B cell (primary cell): Measurements from ENCODE around the gene PABPC3. TPM values are rescaled to one million over a fixed set of nuclear protein-coding genes. Genes with fewer than 3 reads are reported as not detected.

ENCODE experiments used
- ATAC-seq: fragments of 200-7000 bp; cut with Tn5 transposase; one replicate; pipeline ENCODE4 v1.10.0; 2021; ENCODE audit warnings: low read depth, mild to moderate bottlenecking, moderate number of reproducible peaks, moderate library complexity
- CTCF ChIA-PET: fragments of 350-600 bp; sonication (Branson Sonifier 250); formaldehyde crosslinking; loops from one replicate; lab custom pipeline; 2021; ENCODE audit warnings: antibody characterized with exemption, inconsistent platforms; lab: Charles Lee
- POLR2A ChIA-PET: fragments of 350-600 bp; sonication (Branson Sonifier 250); formaldehyde crosslinking; loops from one replicate; lab custom pipeline; 2021; ENCODE audit warnings: antibody characterized with exemption; lab: Charles Lee
- DNase-seq: peaks from one replicate; pipeline ENCODE4 v3.0.0; 2013
- H2AFZ ChIP-seq: 2 replicates; pipeline ENCODE4 v1.6.1; 2012; ENCODE audit warnings: mild to moderate bottlenecking, low read depth, low read length; ENCODE audit not compliant: insufficient read depth, poor library complexity, severe bottlenecking
- H3K27ac ChIP-seq, 2 donors: 1 replicate in 1 of 2; 2 replicates in 1 of 2; pipeline ENCODE4 v1.5.1; 2012 to 2013; ENCODE audit warnings: low read length in 2 of 2, mild to moderate bottlenecking in 2 of 2, moderate library complexity in 1 of 2
- H3K27me3 ChIP-seq, 4 experiments: fragments of 200-600 bp in 1 of 4; sonication (generic) in 1 of 4; replicated peaks in 1 of 4; 1 replicate in 2 of 4; 2 replicates in 2 of 4; pipeline versions ENCODE4 v1.6.1 to v1.7.0; 2013 to 2016; ENCODE audit warnings: low read length in 3 of 4, mild to moderate bottlenecking in 2 of 4, mixed read lengths in 1 of 4, moderate library complexity in 1 of 4; ENCODE audit not compliant: insufficient read depth in 4 of 4, control insufficient read depth in 3 of 4; ENCODE audit errors: control extremely low read depth in 1 of 4
- H3K36me3 ChIP-seq, 2 experiments: replicated peaks in 1 of 2; 1 replicate in 1 of 2; 2 replicates in 1 of 2; pipeline versions ENCODE4 v1.6.1 to v1.7.1; 2013; ENCODE audit warnings: low read length in 1 of 2; ENCODE audit not compliant: insufficient read depth in 2 of 2, control insufficient read depth in 1 of 2; ENCODE audit errors: control extremely low read depth in 1 of 2, extremely low read depth in 1 of 2
- H3K4me1 ChIP-seq, 2 donors: fragments of 200-600 bp in 1 of 2; sonication (generic) in 1 of 2; 1 replicate in 1 of 2; 2 replicates in 1 of 2; pipeline versions ENCODE4 v1.5.1 to v1.6.1; 2013 to 2017; ENCODE audit warnings: low read length in 2 of 2; ENCODE audit not compliant: control insufficient read depth in 2 of 2, insufficient read depth in 2 of 2
- H3K4me2 ChIP-seq: replicated peaks from 2 replicates; pipeline ENCODE3; 2012; ENCODE audit warnings: mild to moderate bottlenecking, low read depth, low read length; ENCODE audit not compliant: poor library complexity, severe bottlenecking
- H3K4me3 ChIP-seq, 5 experiments: fragments of 200-600 bp in 1 of 5; sonication (generic) in 1 of 5; 1 replicate in 3 of 5; 2 replicates in 2 of 5; pipeline versions ENCODE4 v1.5.1 to v1.7.0; 2011 to 2016; ENCODE audit warnings: low read length in 4 of 5, mild to moderate bottlenecking in 4 of 5, low read depth in 2 of 5, control low read depth in 1 of 5, moderate library complexity in 1 of 5; ENCODE audit not compliant: insufficient read depth in 1 of 5; ENCODE audit errors: control extremely low read depth in 1 of 5, extremely low read depth in 1 of 5
- H3K79me2 ChIP-seq: fragments of 200-600 bp; sonication (generic); one replicate; pipeline ENCODE4 v1.6.0; 2016; ENCODE audit warnings: low read length; ENCODE audit not compliant: control insufficient read depth, insufficient read depth
- H3K9ac ChIP-seq: fragments of 200-600 bp; sonication (generic); 2 replicates; pipeline ENCODE4 v1.6.1; 2017; ENCODE audit warnings: mild to moderate bottlenecking, low read length, moderate library complexity
- H3K9me3 ChIP-seq, 3 donors: one replicate each; pipeline versions ENCODE4 v1.6.1 to v1.7.1; 2013; ENCODE audit warnings: low read length in 2 of 3; ENCODE audit not compliant: control insufficient read depth in 2 of 3, insufficient read depth in 1 of 3; ENCODE audit errors: control extremely low read depth in 1 of 3
- H4K20me1 ChIP-seq: 2 replicates; pipeline ENCODE4 v1.6.0; 2012; ENCODE audit warnings: mild to moderate bottlenecking, low read length; ENCODE audit not compliant: insufficient read depth, control insufficient read depth, poor library complexity, severe bottlenecking
- H3K27ac Mint-ChIP-seq: one replicate; pipeline ENCODE4 v1.8.0; 2021; ENCODE audit warnings: mixed read lengths
- H3K27me3 Mint-ChIP-seq: one replicate; pipeline ENCODE4 v1.8.0; 2021; ENCODE audit warnings: mixed read lengths
- H3K4me1 Mint-ChIP-seq: one replicate; pipeline ENCODE4 v1.8.0; 2021; ENCODE audit warnings: mixed read lengths
- H3K4me3 Mint-ChIP-seq: one replicate; pipeline ENCODE4 v1.8.0; 2021; ENCODE audit warnings: mixed read lengths
- H3K9me3 Mint-ChIP-seq: one replicate; pipeline ENCODE4 v1.8.0; 2022; ENCODE audit warnings: mixed read lengths; ENCODE audit not compliant: insufficient read depth
- EZH2 ChIP-seq: IDR thresholded peaks from 2 replicates; pipeline ENCODE4 v1.6.1; 2012; ENCODE audit warnings: borderline replicate concordance, low read depth, mild to moderate bottlenecking, moderate library complexity, low read length; ENCODE audit not compliant: insufficient read depth, poor library complexity, severe bottlenecking
- WGBS: methylation state at CpG from one replicate; pipeline ENCODE4 v1.1.5; 2013; ENCODE audit warnings: missing lambda C conversion rate; ENCODE audit not compliant: insufficient coverage; 5-methylcytosine and 5-hydroxymethylcytosine counted together
- intact Hi-C: fragments of 100-400 bp; cut with micrococcal nuclease; formaldehyde crosslinking; loops from one replicate; pipeline ENCODE4 v1.10.0; 2022
- polyA minus RNA-seq: library from RNA; depleted of rRNA, polyadenylated mRNA; stranded (reverse); fragments of >200 nt; gene quantifications from 2 replicates; pipeline ENCODE4 v1.2.3, GENCODE V29; 2012
- polyA plus RNA-seq: library from polyadenylated mRNA; depleted of rRNA; stranded (reverse); fragments of >200 nt; gene quantifications from 2 replicates; pipeline ENCODE4 v1.2.3, GENCODE V29; 2012
- total RNA-seq, 2 donors: library from RNA; stranded (reverse); fragments of 120-200 nt in 1 of 2; gene quantifications; 1 replicate in 1 of 2; 2 replicates in 1 of 2; pipeline versions ENCODE4 v1.2.3 to v1.2.4, GENCODE V29; 2013 to 2022
- TF ChIP-seq, protein P1 (sequence below): fragments of 200-600 bp; IDR thresholded peaks from one replicate; pipeline ENCODE4 v1.8.0; 2022; ENCODE audit warnings: antibody characterized with exemption, mild to moderate bottlenecking

PABPC3 gene
- 0.10 and 0.36 TPM in 2 replicates for total RNA-seq
- total RNA-seq (2013): 0.19 TPM
- polyA plus RNA-seq: 0.06 and 0.16 TPM in 2 replicates
- polyA minus RNA-seq: 0.07 TPM in 1 of 2 replicates, not detected in the other

DNA sequence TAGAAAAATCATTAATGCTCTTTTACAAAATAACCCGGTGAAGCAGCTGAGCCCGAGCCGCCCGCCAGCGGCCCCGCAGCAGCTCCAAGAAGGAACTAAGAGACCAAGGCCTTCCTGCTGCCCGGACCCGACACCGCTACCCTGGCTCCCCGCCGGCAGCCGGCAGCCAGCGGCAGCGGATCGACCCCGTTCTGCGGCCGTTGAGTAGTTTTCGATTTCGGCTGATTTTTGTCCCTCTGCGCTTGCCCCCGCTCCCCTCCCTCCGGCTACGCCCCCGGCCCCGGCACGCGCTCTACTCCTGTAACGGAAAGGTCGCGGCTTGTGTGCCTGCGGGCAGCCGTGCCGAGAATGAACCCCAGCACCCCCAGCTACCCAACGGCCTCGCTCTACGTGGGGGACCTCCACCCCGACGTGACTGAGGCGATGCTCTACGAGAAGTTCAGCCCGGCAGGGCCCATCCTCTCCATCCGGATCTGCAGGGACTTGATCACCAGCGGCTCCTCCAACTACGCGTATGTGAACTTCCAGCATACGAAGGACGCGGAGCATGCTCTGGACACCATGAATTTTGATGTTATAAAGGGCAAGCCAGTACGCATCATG, at the start of gene PABPC3:
Gene PABPC3, plus strand, starts transcription at position 286 of the 603 bp plus-strand sequence. Its CDS starts 63 bp downstream, at position 349.
- intact Hi-C loops: no loop called here
- peaks cover 47% of the 10 kb centered on the region for H3K27me3 Mint-ChIP-seq
- WGBS: 28% methylated on average over 50 of the region's 50 CpGs

More for the DNA sequence above, at the start of gene PABPC3:
- Histone ChIP-seq H3K27me3 (peaks cover 0 to 28% (median 6%) of the 10 kb centered on the region in 4 experiments), H4K20me1 (no peaks in the 10 kb centered on the region), H3K9ac (no peak within 1 kb of the TSS), H2AFZ (peak within 1 kb of the TSS; percentile 38), H3K36me3 (no peaks in the 10 kb centered on the region), H3K79me2 (no peaks in the 10 kb centered on the region), H3K4me1 (peaks cover 2 to 5% of the 10 kb centered on the region in 2 donors), H3K4me3 (no peak within 1 kb of the TSS), H3K4me2 (peak within 1 kb of the TSS; percentile 25), H3K9me3 (peaks cover 0 to 4% (median 0%) of the 10 kb centered on the region in 3 donors), H3K27ac (no peak within 1 kb of the TSS)
- Mint-ChIP-seq H3K9me3 (peaks cover 5% of the 10 kb centered on the region), H3K27ac (no peak within 1 kb of the TSS), H3K4me1 (no peaks in the 10 kb centered on the region), H3K4me3 (peak within 1 kb of the TSS; percentile 40)
- TF ChIP-seq EZH2: no peak
- TF ChIP-seq, protein P1, sequence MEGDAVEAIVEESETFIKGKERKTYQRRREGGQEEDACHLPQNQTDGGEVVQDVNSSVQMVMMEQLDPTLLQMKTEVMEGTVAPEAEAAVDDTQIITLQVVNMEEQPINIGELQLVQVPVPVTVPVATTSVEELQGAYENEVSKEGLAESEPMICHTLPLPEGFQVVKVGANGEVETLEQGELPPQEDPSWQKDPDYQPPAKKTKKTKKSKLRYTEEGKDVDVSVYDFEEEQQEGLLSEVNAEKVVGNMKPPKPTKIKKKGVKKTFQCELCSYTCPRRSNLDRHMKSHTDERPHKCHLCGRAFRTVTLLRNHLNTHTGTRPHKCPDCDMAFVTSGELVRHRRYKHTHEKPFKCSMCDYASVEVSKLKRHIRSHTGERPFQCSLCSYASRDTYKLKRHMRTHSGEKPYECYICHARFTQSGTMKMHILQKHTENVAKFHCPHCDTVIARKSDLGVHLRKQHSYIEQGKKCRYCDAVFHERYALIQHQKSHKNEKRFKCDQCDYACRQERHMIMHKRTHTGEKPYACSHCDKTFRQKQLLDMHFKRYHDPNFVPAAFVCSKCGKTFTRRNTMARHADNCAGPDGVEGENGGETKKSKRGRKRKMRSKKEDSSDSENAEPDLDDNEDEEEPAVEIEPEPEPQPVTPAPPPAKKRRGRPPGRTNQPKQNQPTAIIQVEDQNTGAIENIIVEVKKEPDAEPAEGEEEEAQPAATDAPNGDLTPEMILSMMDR: no peak
- CTCF ChIA-PET: interaction anchor here (1.9 kb wide), 1 partner anchor 100 kb away, joined by 6 read pairs; no protein-coding TSS in a partner anchor
- ATAC-seq: no peak
- no peak for DNase-seq
- POLR2A ChIA-PET: no interaction called here
